Liver (tissue), 3 donors: ENCODE measurements around the gene SPTBN2.

Source experiments
- GABPA ChIP-seq, 2 donors: IDR thresholded peaks in 1 of 2; conservative IDR thresholded peaks in 1 of 2; 2 replicates each; pipeline ENCODE4 v1.6.1; 2016; ENCODE audit warnings: antibody characterized with exemption in 2 of 2, mild to moderate bottlenecking in 1 of 2, moderate library complexity in 1 of 2
- JUND ChIP-seq, 2 donors: IDR thresholded peaks; 2 replicates each; pipeline ENCODE4 v1.6.1; 2016; ENCODE audit warnings: antibody characterized with exemption in 2 of 2
- RAD21 ChIP-seq, 2 donors: IDR thresholded peaks; 2 replicates each; pipeline ENCODE4 v1.6.1; 2016; ENCODE audit warnings: antibody characterized with exemption in 2 of 2, mild to moderate bottlenecking in 2 of 2
- TAF1 ChIP-seq: conservative IDR thresholded peaks from 2 replicates; pipeline ENCODE4 v1.6.1; 2016; ENCODE audit warnings: antibody characterized with exemption, mild to moderate bottlenecking
- TF ChIP-seq, protein P1 (sequence below): fragments of 150-350 bp; IDR thresholded peaks from 2 replicates; pipeline ENCODE4 v1.5.1; 2017; ENCODE audit warnings: improper control_type of control experiment, low read depth, low read length; ENCODE audit not compliant: missing input control
- TF ChIP-seq, protein P2 (sequence below): IDR thresholded peaks from 2 replicates; pipeline ENCODE4 v1.6.1; 2016; ENCODE audit warnings: antibody characterized with exemption
- TF ChIP-seq, protein P3 (sequence below): IDR thresholded peaks from 2 replicates; pipeline ENCODE4 v1.6.1; 2016; ENCODE audit warnings: antibody characterized with exemption, mild to moderate bottlenecking
- TF ChIP-seq, protein P4 (sequence below): IDR thresholded peaks from 2 replicates; pipeline ENCODE4 v1.6.1; 2016; ENCODE audit warnings: antibody characterized with exemption
- donor health status: healthy.
- donor health status: healthy.

DNA sequence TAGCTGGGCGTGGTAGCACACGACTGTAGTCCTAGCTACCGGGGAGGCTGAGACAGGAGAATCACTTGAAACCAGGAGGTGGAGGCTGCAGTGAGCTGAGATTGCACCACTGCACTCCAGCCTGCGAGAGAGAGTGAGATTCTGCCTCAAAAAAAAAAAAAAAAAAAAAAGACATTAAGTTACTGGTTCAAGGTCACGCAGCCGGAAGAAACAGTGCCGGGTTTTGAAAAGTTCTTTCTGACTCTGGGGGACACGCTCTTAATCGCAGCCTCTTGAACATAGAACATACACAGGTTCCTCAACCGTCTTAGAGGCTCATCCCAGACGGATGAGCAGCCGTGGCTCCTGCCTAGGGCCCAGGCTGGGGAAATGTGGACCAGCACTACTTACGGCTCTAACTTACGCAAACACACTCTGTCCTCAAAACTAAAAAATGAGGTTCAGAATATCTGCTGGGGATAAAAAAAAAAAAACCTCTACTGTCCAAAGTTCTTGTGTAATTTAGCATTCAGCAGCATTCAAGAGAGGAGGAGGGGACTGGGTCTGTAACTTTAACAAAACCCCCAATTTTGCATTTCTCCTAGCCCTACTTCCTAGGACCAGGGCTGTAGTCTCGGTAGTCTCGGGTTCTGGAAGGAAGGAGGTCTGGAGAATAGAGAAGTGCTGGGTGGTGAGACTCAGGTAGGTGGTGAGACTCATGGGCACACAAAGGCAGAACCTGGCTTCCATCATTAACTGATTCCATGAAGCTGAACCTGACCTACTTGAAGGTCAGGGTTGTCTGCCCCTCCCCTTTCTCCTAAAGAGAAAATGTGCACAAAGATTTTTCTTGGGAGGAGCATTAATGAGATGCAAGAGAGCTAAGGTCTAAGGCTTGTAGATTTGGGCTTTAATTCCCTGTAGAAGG is 6.0 kb downstream of the SPTBN2 start:
- TF ChIP-seq, protein P1, sequence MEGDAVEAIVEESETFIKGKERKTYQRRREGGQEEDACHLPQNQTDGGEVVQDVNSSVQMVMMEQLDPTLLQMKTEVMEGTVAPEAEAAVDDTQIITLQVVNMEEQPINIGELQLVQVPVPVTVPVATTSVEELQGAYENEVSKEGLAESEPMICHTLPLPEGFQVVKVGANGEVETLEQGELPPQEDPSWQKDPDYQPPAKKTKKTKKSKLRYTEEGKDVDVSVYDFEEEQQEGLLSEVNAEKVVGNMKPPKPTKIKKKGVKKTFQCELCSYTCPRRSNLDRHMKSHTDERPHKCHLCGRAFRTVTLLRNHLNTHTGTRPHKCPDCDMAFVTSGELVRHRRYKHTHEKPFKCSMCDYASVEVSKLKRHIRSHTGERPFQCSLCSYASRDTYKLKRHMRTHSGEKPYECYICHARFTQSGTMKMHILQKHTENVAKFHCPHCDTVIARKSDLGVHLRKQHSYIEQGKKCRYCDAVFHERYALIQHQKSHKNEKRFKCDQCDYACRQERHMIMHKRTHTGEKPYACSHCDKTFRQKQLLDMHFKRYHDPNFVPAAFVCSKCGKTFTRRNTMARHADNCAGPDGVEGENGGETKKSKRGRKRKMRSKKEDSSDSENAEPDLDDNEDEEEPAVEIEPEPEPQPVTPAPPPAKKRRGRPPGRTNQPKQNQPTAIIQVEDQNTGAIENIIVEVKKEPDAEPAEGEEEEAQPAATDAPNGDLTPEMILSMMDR: no peak
- TF ChIP-seq RAD21 (IDR thresholded peaks at IDR 0.05) (no peak), GABPA (IDR thresholded peaks at IDR 0.05 in 1 of 2, conservative IDR thresholded peaks at IDR 0.05 in 1 of 2) (no peak), JUND (IDR thresholded peaks at IDR 0.05) (no peak), TAF1 (no peak)
- TF ChIP-seq, protein P2, sequence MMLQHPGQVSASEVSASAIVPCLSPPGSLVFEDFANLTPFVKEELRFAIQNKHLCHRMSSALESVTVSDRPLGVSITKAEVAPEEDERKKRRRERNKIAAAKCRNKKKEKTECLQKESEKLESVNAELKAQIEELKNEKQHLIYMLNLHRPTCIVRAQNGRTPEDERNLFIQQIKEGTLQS: no peak
- TF ChIP-seq, protein P3, sequence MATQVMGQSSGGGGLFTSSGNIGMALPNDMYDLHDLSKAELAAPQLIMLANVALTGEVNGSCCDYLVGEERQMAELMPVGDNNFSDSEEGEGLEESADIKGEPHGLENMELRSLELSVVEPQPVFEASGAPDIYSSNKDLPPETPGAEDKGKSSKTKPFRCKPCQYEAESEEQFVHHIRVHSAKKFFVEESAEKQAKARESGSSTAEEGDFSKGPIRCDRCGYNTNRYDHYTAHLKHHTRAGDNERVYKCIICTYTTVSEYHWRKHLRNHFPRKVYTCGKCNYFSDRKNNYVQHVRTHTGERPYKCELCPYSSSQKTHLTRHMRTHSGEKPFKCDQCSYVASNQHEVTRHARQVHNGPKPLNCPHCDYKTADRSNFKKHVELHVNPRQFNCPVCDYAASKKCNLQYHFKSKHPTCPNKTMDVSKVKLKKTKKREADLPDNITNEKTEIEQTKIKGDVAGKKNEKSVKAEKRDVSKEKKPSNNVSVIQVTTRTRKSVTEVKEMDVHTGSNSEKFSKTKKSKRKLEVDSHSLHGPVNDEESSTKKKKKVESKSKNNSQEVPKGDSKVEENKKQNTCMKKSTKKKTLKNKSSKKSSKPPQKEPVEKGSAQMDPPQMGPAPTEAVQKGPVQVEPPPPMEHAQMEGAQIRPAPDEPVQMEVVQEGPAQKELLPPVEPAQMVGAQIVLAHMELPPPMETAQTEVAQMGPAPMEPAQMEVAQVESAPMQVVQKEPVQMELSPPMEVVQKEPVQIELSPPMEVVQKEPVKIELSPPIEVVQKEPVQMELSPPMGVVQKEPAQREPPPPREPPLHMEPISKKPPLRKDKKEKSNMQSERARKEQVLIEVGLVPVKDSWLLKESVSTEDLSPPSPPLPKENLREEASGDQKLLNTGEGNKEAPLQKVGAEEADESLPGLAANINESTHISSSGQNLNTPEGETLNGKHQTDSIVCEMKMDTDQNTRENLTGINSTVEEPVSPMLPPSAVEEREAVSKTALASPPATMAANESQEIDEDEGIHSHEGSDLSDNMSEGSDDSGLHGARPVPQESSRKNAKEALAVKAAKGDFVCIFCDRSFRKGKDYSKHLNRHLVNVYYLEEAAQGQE: no peak
- TF ChIP-seq, protein P4, sequence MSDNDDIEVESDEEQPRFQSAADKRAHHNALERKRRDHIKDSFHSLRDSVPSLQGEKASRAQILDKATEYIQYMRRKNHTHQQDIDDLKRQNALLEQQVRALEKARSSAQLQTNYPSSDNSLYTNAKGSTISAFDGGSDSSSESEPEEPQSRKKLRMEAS: no peak
